HG03064 (cell line): ENCODE measurements around the gene LHX8.
"Not testable (repeated sequence)": the region's sequence is repeated elsewhere in the genome, so short reads cannot be mapped to it uniquely, and the experiment has no call there.

Experiments used
- ATAC-seq: cut with Tn5 transposase; IDR thresholded peaks from one replicate; pipeline ENCODE4 v1.9.1; 2021; ENCODE audit warnings: low read depth; ENCODE audit not compliant: unreplicated experiment

LHX8 gene

DNA sequence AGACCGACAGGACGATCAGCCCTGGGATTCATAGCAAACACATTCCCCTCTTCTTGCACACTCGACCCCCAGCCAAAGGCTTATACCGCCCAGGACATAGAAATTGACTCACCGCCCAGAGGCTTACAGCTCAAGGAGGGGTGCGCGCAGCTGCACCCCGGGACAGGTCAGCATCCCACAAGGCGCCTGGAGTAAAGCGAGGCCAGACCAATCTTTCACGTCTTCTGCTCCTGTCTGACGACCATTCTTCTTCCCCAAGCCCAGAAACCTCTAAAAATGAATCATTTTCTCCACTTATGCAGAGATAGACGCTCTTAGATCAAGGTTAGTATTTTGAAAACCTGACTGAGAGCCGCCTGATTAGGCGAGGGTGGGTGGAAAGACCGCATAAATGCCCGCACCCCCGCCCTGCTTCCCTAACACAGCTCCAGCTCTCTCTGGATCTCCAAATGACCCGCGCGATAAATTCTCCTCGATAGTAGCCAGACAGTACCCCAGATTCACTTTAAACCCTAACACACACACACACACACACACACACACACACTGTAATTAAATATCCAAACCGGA is 1.9 kb upstream of the LHX8 start:
- ATAC-seq, result no peak

- no peak for ATAC-seq
Measured at GRCh38 chr1:75132812-75133619, 1.2 kb upstream of the LHX8 start.

GRCh38 chr1:75134647-75135572 is 722 bp downstream of the LHX8 start:
- ATAC-seq, result no peak

GRCh38 chr1:75135573-75136194 is 1.5 kb downstream of the LHX8 start:
- ATAC-seq, result no peak

GRCh38 chr1:75136195-75136815 is 2.1 kb downstream of the LHX8 start:
- ATAC-seq, result no peak

GRCh38 chr1:75136921-75137641 is 2.9 kb downstream of the LHX8 start:
- ATAC-seq, result no peak

- ATAC-seq, result no peak
Measured at GRCh38 chr1:75152092-75152491, 17.9 kb downstream of the LHX8 start.

- ATAC-seq, result no peak
Measured at GRCh38 chr1:75159154-75159553, 25.0 kb downstream of the LHX8 start.

- ATAC-seq, result no peak
Measured at GRCh38 chr1:75165264-75165663, 31.1 kb downstream of the LHX8 start.

DNA sequence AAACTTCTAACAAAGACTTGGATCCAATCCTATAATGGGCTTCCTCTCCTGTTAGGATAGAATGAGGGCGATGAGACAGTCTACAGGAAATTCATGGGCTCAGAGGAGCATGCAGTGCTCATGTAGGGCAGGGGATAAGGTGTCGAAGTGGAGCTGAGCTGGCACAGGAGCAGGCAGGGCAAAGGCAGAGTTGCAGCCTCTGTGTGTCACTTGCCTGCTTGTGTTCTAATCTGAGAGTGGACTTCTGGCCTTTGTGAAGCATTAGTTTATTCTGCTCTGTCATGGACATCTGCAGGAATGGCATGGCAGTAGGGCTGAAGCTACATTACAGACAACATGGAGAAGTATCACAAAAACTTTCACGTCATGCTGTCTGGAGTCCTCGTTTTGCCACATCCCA is 32.6 kb downstream of the LHX8 start:
- ATAC-seq, result no peak

DNA sequence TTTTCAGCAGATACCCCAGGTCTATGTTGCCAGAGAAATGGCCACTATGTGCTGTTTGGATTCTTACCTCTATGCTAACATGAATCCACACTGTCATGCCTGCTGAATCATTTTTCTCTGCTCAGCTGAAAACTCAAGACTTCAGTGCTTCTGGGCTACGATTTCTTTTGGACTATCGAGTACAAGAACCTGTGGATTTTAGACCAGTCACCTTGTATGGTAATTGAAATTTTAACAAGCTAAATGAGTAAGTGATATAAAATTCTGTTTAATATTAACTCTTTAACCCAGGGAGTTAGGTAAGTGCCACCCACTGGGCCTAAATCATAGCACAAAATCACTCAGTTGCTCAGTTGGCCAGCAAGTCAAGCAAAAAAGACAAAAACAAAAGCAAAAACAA is 35.8 kb downstream of the LHX8 start:
- no peak for ATAC-seq

DNA sequence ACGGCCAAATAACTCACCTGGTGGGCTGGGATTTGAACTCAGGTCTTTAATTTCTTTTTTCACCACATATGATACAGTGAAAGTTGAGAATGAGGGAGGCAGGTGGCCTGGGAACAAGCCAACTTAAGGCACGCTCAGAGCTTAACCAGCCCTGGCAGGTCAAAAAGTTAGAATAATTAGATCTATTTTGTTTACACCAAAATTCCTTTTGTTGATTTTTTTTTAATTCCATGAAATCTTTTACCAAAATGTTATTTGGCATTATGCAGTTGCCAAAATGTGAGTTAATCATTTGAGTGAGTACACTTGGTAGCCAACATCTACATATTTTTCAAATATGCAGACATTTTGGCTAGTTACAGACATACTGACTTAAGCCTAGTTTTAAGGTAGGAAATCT is 36.8 kb downstream of the LHX8 start:
- ATAC-seq, result no peak

GRCh38 chr1:75171876-75172275 is 37.7 kb downstream of the LHX8 start:
- no peak for ATAC-seq

DNA sequence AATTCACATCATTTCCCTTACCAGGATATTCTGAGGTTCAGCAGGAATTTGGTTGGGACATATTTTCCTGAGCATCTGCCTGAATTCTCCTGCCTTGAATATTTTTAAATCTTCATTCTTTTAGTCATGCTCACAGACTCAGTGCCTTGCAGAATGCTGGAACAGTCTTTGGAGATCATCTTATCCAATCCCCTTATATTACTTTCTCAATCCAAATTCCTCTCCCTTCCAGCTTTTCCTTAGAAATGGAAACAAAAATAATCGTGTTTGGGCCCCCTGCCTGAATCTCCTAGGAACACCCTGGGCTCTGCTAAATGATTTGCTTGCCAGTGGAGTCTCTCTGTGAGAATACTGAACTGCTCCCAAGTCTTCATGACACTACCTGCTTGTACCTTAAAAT is 38.4 kb downstream of the LHX8 start:
- ATAC-seq, result no peak

DNA sequence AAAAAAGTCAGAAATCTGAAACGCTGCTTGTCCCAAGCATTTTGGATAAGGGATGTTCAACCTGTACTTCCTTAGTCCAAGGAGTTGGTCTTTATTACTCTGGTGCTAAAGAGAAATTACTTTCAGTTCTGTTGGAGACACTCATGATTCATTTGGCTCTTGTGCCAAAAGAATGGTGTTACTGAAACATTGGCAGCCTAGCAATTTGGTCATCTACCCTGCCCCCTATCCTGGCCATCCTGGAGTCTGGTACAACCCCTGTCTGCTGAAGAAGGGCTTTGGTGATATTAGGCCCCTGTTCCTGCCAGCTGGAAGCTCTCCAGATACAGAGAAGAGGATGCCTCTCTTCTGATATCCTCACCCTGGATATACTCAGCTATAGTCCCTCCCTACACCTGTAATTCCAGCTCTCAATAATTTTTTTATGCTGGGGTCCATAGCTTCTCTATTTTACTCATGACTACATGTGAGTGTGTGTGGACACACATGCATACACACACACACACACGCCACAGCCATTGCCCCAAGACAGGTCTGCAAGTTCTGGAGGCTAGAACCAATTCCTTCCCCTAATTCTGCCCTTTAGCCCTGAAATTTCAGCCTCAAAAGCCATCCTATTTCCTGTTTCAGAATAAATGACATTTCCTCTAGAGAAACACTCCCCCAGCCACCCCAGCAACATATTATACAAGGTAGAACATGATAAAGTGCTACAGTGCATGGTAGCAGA is 40.0 kb downstream of the LHX8 start:
- ATAC-seq, result no peak

DNA sequence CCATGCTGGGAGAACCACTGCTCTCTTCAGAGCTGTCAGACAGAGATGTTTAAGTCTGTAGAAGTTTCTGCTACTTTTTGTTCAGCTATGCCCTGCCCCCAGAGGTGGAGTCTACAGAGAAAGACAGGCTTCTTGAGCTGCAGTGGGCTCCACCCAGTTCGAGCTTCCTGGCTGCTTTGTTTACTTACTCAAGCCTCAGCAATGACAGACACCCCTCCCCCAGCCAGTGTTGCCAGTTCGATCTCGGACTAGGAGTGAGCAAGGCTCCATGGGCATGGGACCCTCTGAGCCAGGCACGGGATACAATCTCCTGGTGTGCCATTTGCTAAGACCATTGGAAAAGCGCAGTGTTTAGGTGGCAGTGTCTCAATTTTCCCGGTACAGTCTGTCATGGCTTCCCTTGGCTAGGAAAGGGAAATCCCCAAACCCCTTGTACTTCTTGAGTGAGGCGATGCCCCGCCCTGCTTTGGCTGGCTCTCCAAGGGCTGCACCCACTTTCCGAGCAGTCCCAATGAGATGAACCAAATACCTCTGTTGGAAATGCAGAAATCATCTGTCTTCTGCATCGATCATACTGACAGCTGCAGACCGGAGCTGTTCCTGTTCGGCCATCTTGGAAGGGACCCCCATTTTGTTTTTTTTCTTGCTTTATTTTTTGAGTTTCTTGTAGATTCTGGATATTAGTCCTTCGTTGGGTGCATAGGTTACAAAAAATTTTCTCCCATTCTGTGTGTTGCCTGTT is 47.2 kb downstream of the LHX8 start:
- not testable (repeated sequence) for ATAC-seq

DNA sequence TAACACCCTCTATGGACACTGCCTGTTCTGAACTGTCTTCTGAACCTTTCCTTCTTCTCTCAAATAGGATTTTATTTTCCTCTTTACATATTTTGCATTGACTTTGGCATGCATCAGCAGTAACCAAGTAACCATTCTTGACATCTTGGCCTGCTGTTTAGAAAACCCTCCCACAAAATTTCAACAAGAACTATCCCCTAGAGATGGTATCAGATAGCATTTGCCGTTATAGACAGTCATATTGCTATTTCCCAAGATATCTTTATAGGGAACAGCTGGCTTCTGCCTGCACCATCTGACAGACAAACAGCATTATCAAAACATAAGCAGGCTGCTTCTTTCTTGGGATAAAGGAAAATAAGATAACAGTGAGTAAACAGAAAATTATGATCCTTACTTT is 54.7 kb downstream of the LHX8 start:
- no peak for ATAC-seq

GRCh38 chr1:75198163-75198562 is 64.0 kb downstream of the LHX8 start:
- ATAC-seq, result no peak
